C4-2B (cell line): ENCODE results near the gene HID1.

ENCODE experiments used
- H3K27ac ChIP-seq: fragments of 450-650 bp; 2 replicates; pipeline ENCODE4 v1.5.1; 2017
- ZFX ChIP-seq: fragments of 450-650 bp; IDR thresholded peaks from 2 replicates; pipeline ENCODE4 v1.6.1; 2017
- TF ChIP-seq, protein P1 (sequence below): fragments of 450-650 bp; conservative IDR thresholded peaks from 2 replicates; pipeline ENCODE4 v1.5.1; 2017; ENCODE audit warnings: mild to moderate bottlenecking

Gene HID1

DNA sequence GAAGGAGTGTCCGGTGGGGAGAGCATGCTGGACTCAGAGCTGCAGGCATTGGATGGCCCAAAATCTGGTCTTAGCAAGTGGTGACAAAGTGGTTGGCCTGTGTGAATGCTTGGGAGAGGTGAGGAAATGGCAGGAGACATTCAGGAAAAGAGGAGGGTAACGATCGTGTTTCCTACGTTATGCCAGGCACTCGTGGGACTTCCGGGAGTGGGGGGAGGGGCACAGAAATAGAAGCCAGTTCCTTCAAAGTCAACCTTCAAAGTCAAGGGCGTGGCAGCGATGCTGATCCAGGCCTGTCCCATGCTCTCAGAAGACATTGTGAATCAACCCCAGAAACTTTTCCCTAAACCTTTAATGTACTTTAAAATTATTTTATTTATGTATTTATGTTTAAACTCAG lies 33.0 kb downstream of the HID1 start:
- TF ChIP-seq, protein P1, sequence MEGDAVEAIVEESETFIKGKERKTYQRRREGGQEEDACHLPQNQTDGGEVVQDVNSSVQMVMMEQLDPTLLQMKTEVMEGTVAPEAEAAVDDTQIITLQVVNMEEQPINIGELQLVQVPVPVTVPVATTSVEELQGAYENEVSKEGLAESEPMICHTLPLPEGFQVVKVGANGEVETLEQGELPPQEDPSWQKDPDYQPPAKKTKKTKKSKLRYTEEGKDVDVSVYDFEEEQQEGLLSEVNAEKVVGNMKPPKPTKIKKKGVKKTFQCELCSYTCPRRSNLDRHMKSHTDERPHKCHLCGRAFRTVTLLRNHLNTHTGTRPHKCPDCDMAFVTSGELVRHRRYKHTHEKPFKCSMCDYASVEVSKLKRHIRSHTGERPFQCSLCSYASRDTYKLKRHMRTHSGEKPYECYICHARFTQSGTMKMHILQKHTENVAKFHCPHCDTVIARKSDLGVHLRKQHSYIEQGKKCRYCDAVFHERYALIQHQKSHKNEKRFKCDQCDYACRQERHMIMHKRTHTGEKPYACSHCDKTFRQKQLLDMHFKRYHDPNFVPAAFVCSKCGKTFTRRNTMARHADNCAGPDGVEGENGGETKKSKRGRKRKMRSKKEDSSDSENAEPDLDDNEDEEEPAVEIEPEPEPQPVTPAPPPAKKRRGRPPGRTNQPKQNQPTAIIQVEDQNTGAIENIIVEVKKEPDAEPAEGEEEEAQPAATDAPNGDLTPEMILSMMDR = no peak
- no peak for TF ChIP-seq ZFX
- H3K27ac ChIP-seq = no peak overlapping the region

DNA sequence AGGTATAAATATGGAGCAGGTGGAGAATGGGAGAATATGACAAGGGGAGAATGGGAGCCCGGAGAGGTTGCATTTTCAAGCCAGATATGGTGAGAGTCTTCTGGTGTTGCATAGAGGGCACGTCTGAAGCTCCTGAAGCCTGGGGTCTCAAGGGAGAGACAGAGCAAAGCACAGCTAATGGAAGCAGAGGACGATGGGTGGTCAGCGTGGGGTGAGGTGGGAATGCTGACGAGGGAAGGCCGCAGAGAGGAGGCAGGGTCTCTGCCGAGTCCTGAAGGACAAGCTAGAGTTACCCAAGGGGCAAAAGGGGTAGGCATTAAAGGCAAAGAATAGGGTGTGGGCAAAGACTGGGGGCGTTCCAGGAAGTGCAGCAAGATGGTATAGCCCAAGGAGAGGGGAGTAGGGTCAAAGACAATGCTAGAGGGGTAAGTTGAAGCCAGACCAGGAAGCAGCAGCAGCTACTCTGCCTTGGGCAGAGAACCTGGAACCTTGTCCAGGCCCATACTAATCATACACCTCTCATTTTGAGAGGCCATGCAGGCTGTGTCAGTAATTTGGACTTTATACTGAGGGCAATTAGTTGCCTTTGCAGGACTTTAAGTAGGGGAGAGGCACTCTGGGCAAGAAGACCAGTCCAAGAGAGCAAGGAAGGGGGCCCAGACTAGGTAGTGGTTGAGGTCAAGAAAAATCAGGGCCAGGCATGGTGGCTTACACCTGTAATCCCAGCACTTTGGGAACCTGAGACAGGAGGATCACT lies 34.2 kb downstream of the HID1 start:
- TF ChIP-seq ZFX = no peak
- TF ChIP-seq, protein P1 = no peak

DNA sequence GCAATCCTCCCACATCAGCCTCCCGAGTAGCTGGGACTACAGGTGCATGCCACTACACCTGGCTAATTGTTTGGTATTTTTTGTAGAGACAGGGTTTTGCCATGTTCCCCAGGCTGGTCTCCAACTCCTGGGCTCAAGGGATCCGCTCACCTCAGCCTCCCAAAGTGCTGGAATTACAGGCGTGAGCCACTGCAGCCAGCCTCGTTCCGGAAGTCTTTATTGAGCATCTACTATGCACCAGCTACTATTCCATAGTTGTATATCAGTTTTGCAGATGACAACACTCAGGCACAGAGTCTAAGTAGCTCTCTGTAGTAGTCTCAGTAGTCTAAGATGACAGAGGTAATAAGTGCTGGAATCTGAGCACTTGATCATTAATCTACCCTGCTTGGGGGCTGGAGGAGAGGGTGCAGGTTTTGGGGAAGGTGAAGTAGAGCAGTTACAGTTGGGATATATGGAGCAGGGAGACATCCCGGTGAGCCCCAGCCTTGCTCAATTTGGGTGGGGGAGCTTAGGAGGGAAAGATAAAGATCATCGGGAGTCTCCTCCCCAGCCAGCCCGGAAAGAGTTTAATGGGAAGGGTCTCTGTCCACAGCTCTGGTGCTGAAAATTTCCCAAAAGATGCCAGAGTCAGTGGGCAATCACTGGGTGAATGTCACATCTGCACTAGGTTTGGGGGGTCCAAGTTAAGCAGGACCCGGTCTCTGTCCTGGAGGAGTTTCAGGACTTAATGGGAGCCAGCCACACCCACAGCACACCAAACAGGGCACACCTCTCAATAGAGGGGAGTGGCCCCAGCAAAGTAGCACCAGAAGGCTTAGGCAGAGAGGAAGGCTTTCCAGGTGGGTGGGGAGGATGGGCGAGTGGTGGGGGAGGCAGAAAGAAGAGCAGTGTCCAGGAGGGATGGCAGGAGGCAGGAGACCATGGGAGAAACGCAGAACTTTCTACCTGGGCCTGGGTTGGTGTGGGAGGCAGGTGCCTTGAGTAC lies 35.2 kb downstream of the HID1 start:
- no peak overlapping the region for H3K27ac ChIP-seq
- no peak for TF ChIP-seq ZFX
- TF ChIP-seq, protein P1 = no peak

More for the DNA sequence above, 34.2 kb downstream of the HID1 start:
- H3K27ac ChIP-seq = no peak overlapping the region

DNA sequence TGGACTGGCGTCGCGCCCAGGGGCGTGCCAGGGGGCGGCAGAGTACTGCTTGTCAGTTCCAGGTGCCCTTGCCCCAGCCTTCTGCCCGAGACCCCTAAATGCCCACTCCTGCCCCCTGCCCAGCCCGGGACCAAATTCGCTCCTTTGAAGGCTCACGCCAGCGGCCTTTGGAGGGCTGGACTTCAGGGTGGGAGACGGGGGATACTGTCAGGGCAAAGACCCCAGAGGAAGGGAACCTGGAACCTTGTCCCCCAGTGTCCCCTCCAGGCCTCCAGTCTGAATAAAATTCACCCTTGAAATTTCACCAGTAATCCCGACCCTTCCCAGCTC lies 36.1 kb downstream of the HID1 start:
- no peak overlapping the region for H3K27ac ChIP-seq
- TF ChIP-seq, protein P1 = no peak
- no peak for TF ChIP-seq ZFX

DNA sequence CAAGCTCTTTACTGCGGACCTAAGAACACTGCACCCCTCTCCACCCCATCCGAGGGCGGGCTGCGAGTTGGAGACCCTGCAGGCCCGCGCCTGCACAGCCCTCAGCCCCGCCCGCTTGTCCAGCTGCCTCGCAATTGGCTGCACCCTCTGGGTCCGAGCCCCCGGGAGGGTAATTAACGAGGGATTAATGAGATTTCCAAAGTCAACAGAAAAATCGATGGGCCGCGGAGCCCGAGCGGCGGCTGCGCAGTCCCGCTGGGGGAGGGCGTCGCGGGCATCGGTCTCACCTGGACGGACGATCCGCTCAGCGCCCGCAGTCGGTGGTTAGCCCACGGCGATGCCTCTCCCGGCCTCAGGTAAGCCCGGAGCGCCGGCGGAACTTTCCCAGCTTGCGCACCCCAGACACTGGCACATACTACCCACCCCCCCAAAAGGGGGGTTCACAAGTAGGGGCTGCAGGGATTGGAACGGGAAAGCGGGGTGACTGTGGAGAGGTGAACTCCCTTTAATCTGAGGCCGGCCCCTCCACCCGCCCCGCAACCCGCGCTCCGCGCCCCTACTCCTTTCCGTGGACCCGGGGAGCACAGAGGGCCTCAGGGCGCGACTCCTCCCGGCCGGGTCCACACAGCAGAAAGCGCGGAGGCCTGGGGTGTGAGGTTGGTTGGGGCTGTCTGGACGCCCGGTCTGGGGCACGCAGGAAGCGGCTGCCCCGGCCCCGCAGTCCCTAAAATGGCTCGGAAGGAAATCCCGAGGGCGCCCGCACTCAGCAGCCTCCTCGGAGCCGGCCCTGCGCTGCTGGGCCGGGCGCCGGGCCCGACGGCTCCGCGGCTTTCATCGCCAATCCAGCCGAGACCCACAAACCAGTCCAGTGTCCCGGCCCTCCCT lies 36.7 kb downstream of the HID1 start, which contains the start of gene OTOP3:
OTOP3 (plus strand) TSS at position 314 of the 885 bp plus-strand sequence; CDS start at position 338, 24 bp downstream.
- no peak within 1 kb of the TSS for H3K27ac ChIP-seq
- TF ChIP-seq, protein P1 = no peak
- TF ChIP-seq ZFX = no peak

DNA sequence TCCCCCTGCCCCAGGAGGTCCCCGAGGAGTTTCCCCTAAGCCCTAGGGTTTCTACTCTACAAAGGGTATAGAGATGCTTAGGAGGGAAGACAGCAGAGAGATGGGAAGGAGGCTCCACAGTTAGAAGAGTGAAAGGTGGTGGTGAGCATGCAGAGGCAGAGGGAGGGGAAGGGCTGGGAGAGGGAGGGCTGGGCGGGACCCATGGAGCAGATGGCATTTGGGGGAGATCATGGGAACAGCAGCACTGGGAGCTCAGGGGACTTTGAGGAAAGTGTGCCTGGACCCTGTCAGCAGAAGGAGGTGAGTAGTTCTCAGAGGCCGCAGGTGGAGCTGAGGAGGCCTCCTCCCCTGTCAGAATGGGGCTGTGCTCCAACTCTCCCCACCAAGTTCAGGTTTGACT lies 37.5 kb downstream of the HID1 start:
- TF ChIP-seq, protein P1 = no peak
- TF ChIP-seq ZFX = no peak
- H3K27ac ChIP-seq = no peak overlapping the region
